ENCODE data around the gene ABCB9. TPM values are rescaled to one million over a fixed set of nuclear protein-coding genes. Genes with fewer than 3 reads are reported as not detected.

The ABCB9 gene
- total and polyA plus RNA-seq, 2 experiments from 2014 or later: 1.2 to 7.0 TPM

DNA sequence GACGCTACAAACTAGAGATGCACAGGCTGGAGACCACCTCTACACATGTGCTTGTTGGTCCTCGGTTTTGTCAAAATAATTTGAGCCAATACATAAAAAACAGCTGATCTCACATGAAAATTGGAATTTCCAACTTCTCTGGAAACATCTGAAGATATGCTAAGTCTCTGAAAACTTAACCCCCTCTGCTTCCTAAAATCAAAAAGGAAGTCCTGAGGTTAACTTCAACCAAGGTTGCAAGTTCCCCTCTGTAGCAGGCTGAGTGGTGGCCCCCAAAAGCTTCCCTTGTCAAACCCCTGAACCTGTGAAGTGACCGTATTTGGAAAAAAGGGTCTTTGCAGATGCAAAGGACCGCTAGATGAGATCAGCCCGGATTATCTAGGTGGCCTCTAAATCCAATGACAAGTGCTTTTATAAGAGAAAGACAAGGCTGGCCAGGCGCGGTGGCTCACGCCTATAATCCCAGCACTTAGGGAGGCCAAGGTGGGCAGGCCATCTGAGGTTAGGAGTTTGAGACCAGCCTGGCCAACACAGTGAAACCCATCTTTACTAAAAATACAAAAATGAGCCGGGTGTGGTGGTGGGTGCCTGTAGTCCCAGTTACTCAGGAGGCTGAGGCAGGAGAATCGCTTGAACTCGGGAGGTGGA is 38.4 kb downstream of the ABCB9 start (continued):
- TF ChIP-seq, protein P1, sequence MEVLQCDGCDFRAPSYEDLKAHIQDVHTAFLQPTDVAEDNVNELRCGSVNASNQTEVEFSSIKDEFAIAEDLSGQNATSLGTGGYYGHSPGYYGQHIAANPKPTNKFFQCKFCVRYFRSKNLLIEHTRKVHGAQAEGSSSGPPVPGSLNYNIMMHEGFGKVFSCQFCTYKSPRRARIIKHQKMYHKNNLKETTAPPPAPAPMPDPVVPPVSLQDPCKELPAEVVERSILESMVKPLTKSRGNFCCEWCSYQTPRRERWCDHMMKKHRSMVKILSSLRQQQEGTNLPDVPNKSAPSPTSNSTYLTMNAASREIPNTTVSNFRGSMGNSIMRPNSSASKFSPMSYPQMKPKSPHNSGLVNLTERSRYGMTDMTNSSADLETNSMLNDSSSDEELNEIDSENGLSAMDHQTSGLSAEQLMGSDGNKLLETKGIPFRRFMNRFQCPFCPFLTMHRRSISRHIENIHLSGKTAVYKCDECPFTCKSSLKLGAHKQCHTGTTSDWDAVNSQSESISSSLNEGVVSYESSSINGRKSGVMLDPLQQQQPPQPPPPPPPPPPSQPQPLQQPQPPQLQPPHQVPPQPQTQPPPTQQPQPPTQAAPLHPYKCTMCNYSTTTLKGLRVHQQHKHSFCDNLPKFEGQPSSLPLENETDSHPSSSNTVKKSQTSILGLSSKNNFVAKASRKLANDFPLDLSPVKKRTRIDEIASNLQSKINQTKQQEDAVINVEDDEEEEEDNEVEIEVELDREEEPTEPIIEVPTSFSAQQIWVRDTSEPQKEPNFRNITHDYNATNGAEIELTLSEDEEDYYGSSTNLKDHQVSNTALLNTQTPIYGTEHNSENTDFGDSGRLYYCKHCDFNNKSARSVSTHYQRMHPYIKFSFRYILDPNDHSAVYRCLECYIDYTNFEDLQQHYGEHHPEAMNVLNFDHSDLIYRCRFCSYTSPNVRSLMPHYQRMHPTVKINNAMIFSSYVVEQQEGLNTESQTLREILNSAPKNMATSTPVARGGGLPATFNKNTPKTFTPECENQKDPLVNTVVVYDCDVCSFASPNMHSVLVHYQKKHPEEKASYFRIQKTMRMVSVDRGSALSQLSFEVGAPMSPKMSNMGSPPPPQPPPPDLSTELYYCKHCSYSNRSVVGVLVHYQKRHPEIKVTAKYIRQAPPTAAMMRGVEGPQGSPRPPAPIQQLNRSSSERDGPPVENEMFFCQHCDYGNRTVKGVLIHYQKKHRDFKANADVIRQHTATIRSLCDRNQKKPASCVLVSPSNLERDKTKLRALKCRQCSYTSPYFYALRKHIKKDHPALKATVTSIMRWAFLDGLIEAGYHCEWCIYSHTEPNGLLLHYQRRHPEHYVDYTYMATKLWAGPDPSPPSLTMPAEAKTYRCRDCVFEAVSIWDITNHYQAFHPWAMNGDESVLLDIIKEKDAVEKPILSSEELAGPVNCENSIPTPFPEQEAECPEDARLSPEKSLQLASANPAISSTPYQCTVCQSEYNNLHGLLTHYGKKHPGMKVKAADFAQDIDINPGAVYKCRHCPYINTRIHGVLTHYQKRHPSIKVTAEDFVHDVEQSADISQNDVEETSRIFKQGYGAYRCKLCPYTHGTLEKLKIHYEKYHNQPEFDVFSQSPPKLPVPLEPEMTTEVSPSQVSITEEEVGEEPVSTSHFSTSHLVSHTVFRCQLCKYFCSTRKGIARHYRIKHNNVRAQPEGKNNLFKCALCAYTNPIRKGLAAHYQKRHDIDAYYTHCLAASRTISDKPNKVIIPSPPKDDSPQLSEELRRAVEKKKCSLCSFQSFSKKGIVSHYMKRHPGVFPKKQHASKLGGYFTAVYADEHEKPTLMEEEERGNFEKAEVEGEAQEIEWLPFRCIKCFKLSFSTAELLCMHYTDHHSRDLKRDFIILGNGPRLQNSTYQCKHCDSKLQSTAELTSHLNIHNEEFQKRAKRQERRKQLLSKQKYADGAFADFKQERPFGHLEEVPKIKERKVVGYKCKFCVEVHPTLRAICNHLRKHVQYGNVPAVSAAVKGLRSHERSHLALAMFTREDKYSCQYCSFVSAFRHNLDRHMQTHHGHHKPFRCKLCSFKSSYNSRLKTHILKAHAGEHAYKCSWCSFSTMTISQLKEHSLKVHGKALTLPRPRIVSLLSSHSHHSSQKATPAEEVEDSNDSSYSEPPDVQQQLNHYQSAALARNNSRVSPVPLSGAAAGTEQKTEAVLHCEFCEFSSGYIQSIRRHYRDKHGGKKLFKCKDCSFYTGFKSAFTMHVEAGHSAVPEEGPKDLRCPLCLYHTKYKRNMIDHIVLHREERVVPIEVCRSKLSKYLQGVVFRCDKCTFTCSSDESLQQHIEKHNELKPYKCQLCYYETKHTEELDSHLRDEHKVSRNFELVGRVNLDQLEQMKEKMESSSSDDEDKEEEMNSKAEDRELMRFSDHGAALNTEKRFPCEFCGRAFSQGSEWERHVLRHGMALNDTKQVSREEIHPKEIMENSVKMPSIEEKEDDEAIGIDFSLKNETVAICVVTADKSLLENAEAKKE (CRISPR knock-in tag; IDR thresholded peaks at IDR 0.05): no peak

DNA sequence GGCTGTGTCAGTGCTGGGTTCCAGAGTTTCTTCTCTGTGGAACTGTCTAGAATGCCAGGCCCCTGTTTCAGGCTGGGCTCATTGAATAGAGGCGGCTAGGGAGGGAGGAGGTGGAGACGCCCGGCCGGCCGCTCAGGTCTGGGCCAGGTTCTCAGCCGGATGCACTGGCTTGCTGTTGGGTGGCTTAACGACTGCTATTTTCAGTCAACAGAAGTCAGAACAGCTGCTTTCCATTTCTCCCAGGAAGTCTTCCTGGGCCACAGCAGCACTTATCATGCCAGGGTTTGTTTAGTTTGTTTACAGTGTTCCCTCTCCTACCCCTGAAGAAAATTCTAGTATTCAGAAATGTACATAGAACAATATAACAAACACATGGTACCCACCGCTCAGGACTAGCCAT is 44.3 kb downstream of the ABCB9 start:
- no peaks in the 10 kb centered on the region for H4K20me1 ChIP-seq (replicated peaks; ENCODE audit: insufficient read depth)
- Mint-ChIP-seq H3K27me3 (ENCODE audit: insufficient read depth, low read depth, poor library complexity) (peaks cover 17% of the 10 kb centered on the region), H3K36me3 (ENCODE audit: low read depth) (no peaks in the 10 kb centered on the region), H3K4me1 (peaks cover 4% of the 10 kb centered on the region; the same call in 1 of the 3 replicates), H3K27ac (no peak overlapping the region), H3K9me3 (no peaks in the 10 kb centered on the region), H3K4me3 (no peak overlapping the region)
- no peaks in the 10 kb centered on the region for H3K9me2 ChIP-seq (ENCODE audit: insufficient read depth)
- H3K27me3 ChIP-seq (ENCODE audit: insufficient read depth): no peaks in the 10 kb centered on the region
- no peak overlapping the region for H3K27ac ChIP-seq (ENCODE audit: low read depth)
- no peak overlapping the region for H3K4me2 ChIP-seq
- ATAC-seq (no peak), DNase-seq (ENCODE audit: low spot score) (no peak)
- no peaks in the 10 kb centered on the region for H3K79me2 ChIP-seq (replicated peaks; ENCODE audit: insufficient read depth)
- no peak overlapping the region for H3K4me3 ChIP-seq
- no peaks in the 10 kb centered on the region for H3F3A ChIP-seq (replicated peaks; ENCODE audit: low read depth)
- no peaks in the 10 kb centered on the region for H3K4me1 ChIP-seq (ENCODE audit: insufficient read depth)
- H2AFZ ChIP-seq: no peak overlapping the region
- H3K36me3 ChIP-seq (ENCODE audit: insufficient read depth): no peaks in the 10 kb centered on the region
- TF ChIP-seq, protein P2, sequence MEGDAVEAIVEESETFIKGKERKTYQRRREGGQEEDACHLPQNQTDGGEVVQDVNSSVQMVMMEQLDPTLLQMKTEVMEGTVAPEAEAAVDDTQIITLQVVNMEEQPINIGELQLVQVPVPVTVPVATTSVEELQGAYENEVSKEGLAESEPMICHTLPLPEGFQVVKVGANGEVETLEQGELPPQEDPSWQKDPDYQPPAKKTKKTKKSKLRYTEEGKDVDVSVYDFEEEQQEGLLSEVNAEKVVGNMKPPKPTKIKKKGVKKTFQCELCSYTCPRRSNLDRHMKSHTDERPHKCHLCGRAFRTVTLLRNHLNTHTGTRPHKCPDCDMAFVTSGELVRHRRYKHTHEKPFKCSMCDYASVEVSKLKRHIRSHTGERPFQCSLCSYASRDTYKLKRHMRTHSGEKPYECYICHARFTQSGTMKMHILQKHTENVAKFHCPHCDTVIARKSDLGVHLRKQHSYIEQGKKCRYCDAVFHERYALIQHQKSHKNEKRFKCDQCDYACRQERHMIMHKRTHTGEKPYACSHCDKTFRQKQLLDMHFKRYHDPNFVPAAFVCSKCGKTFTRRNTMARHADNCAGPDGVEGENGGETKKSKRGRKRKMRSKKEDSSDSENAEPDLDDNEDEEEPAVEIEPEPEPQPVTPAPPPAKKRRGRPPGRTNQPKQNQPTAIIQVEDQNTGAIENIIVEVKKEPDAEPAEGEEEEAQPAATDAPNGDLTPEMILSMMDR (conservative IDR thresholded peaks at IDR 0.05; ENCODE audit: low read depth in 2 of 2): no peak
- TF ChIP-seq CREB1 (CRISPR knock-in tag; IDR thresholded peaks at IDR 0.05; ENCODE audit: low read depth): no peak
- no peak for TF ChIP-seq ZNF331 (CRISPR knock-in tag; IDR thresholded peaks at IDR 0.05; ENCODE audit: low read depth)
- TF ChIP-seq EZH2 (IDR thresholded peaks at IDR 0.05; ENCODE audit: low read depth, unreplicated experiment): no peak
- no peak for TF ChIP-seq POLR2AphosphoS5 (IDR thresholded peaks at IDR 0.05; ENCODE audit: low read depth)
- no peak for TF ChIP-seq EZH2phosphoT487 (IDR thresholded peaks at IDR 0.05; ENCODE audit: unreplicated experiment)
- TF ChIP-seq, protein P3, sequence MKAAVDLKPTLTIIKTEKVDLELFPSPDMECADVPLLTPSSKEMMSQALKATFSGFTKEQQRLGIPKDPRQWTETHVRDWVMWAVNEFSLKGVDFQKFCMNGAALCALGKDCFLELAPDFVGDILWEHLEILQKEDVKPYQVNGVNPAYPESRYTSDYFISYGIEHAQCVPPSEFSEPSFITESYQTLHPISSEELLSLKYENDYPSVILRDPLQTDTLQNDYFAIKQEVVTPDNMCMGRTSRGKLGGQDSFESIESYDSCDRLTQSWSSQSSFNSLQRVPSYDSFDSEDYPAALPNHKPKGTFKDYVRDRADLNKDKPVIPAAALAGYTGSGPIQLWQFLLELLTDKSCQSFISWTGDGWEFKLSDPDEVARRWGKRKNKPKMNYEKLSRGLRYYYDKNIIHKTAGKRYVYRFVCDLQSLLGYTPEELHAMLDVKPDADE (IDR thresholded peaks at IDR 0.05): no peak
- TF ChIP-seq NANOG (IDR thresholded peaks at IDR 0.05; ENCODE audit: borderline replicate concordance): no peak
